ENCODE data around the gene CBX5. TPM values are rescaled to one million over a fixed set of nuclear protein-coding genes. Genes with fewer than 3 reads are reported as not detected.

The CBX5 gene
- total and polyA plus RNA-seq, 2 of the 8 experiments (the other 6 are each of a cell fraction or from before 2014, with no cell fraction given) = 62.4 to 231 TPM

GRCh38 chr12:54298904-54299303 is 19.0 kb upstream of the CBX5 start:
- H3K4me1 ChIP-seq (replicated peaks in 1 of 4; ENCODE audit: control insufficient read depth in 3 of 4, insufficient read depth in 4 of 4, low read length in 3 of 4) = peaks cover 7 to 26% (median 16%) of the 10 kb centered on the region in 4 experiments; a peak in 6 of 7 replicates
- H4K5ac ChIP-seq (ENCODE audit: insufficient read length, low read depth, low read length) = no peak overlapping the region
- no peaks in the 10 kb centered on the region for H4K20me1 ChIP-seq (replicated peaks in 1 of 2; ENCODE audit: control insufficient read depth in 1 of 2, insufficient read depth in 2 of 2, low read length in 2 of 2)
- no peaks in the 10 kb centered on the region for H3K79me1 ChIP-seq (ENCODE audit: low read depth, low read length)
- no peak for FAIRE-seq
- TF ChIP-seq CTBP2 (IDR thresholded peaks at IDR 0.05; ENCODE audit: borderline replicate concordance, insufficient read depth, insufficient read length, low read length) = no peak
- H3K4ac ChIP-seq (replicated peaks; ENCODE audit: insufficient read length, low read depth, low read length) = no peak overlapping the region
- H2BK5ac ChIP-seq (ENCODE audit: low read depth, low read length) = no peak overlapping the region
- POLR2A ChIA-PET (ENCODE audit: partially characterized antibody) = interaction anchor here (0.8 to 4.8 kb wide), 14 partner anchors 10 to 60 kb away, joined by 3 to 105 read pairs (median 6); partner anchors contain the start of genes CBX5, COPZ1 and HNRNPA1
- DNase-seq (ENCODE audit: low read depth in 1 of 2, low spot score in 2 of 2) = no peak
- no peaks in the 10 kb centered on the region; a peak in 1 of 8 replicates for H3K36me3 ChIP-seq (ENCODE audit: control insufficient read depth in 2 of 4, insufficient read depth in 4 of 4, low read length in 3 of 4)
- no peak overlapping the region for H3K27ac ChIP-seq (ENCODE audit: low read depth, low read length)
- no peak overlapping the region for H3K14ac ChIP-seq (ENCODE audit: insufficient read length)
- no peak overlapping the region for H3K4me3 ChIP-seq (ENCODE audit: extremely low read depth in 1 of 4, insufficient read depth in 2 of 4, low read depth in 3 of 4, low read length in 4 of 4)
- H2BK12ac ChIP-seq (ENCODE audit: low read depth, low read length) = no peak overlapping the region
- no peaks in the 10 kb centered on the region for H3K79me2 ChIP-seq (ENCODE audit: control insufficient read depth in 1 of 2, insufficient read depth in 2 of 2, low read length in 2 of 2)
- H2AFZ ChIP-seq (ENCODE audit: low read length) = no peak overlapping the region
- H2AK5ac ChIP-seq (ENCODE audit: low read depth, low read length) = no peak overlapping the region
- no peak overlapping the region for H3K56ac ChIP-seq (replicated peaks; ENCODE audit: insufficient read length, low read depth, low read length)
- no peak overlapping the region for H3K23ac ChIP-seq (ENCODE audit: insufficient read length)
- CTCF ChIA-PET (ENCODE audit: partially characterized antibody) = interaction anchor here (0.6 to 14.9 kb wide), 18 partner anchors 7 to 249 kb away, joined by 3 to 618 read pairs (median 6); partner anchors contain the start of gene COPZ1
- no peak overlapping the region for H4K91ac ChIP-seq (replicated peaks; ENCODE audit: insufficient read length, low read length)
- H2BK120ac ChIP-seq (replicated peaks; ENCODE audit: low read depth, low read length) = no peak overlapping the region
- H3K9me3 ChIP-seq (ENCODE audit: insufficient read depth in 2 of 2, low read depth in 1 of 2, low read length in 1 of 2) = no peaks in the 10 kb centered on the region
- WGBS, 2 experiments (ENCODE audit: extremely low coverage in 1 of 2, insufficient coverage in 1 of 2, insufficient read length in 1 of 2, insufficient replicate concordance in 2 of 2, low coverage in 1 of 2, low lambda C conversion rate in 2 of 2, missing lambda C conversion rate in 1 of 2) = 87% methylated on average over 4 of the region's 5 CpGs; no CpG with 5 or more reads in 1 of the 2 experiments
- H3K9ac ChIP-seq (replicated peaks in 1 of 4; ENCODE audit: extremely low read depth in 1 of 4, low read depth in 3 of 4, low read length in 3 of 4) = no peak overlapping the region
- H3K4me2 ChIP-seq (ENCODE audit: insufficient read depth in 1 of 2, low read depth in 2 of 2, low read length in 2 of 2) = no peak overlapping the region
- no peak overlapping the region for H2BK15ac ChIP-seq (ENCODE audit: low read length)
- peaks cover 6% of the 10 kb centered on the region; the same call in 1 of the 2 replicates for H3K23me2 ChIP-seq (ENCODE audit: low read depth, low read length)
- H3K18ac ChIP-seq (ENCODE audit: extremely low read depth, low read length) = no peak overlapping the region
- H3K27me3 ChIP-seq (replicated peaks in 1 of 4; ENCODE audit: control insufficient read depth in 3 of 4, extremely low read depth in 1 of 4, insufficient read depth in 3 of 4, low read length in 3 of 4) = peaks cover 0 to 7% (median 0%) of the 10 kb centered on the region in 4 experiments; a peak in 1 of 7 replicates
- no peak overlapping the region for H2BK20ac ChIP-seq (ENCODE audit: low read length)
- H4K8ac ChIP-seq (ENCODE audit: extremely low read depth, insufficient read depth, low read length) = no peak overlapping the region
